ENCODE measurements around the gene HSD11B1L. TPM values are rescaled to one million over a fixed set of nuclear protein-coding genes. Genes with fewer than 3 reads are reported as not detected.
A peak's percentile ranks its signal among the peaks of the same experiment; 100 is the strongest.

Gene HSD11B1L, protein sequence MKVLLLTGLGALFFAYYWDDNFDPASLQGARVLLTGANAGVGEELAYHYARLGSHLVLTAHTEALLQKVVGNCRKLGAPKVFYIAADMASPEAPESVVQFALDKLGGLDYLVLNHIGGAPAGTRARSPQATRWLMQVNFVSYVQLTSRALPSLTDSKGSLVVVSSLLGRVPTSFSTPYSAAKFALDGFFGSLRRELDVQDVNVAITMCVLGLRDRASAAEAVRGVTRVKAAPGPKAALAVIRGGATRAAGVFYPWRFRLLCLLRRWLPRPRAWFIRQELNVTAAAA
- 2.0 TPM for total RNA-seq (2013)
- polyA plus RNA-seq (1 to 10 TPM; 1.9 to 2.5 (median 2.4) TPM), polyA minus RNA-seq (1.2 and 1.8 TPM in 2 replicates), total RNA-seq (0.59 to 3.1 (median 1.4) reads per million in 11 experiments)

DNA sequence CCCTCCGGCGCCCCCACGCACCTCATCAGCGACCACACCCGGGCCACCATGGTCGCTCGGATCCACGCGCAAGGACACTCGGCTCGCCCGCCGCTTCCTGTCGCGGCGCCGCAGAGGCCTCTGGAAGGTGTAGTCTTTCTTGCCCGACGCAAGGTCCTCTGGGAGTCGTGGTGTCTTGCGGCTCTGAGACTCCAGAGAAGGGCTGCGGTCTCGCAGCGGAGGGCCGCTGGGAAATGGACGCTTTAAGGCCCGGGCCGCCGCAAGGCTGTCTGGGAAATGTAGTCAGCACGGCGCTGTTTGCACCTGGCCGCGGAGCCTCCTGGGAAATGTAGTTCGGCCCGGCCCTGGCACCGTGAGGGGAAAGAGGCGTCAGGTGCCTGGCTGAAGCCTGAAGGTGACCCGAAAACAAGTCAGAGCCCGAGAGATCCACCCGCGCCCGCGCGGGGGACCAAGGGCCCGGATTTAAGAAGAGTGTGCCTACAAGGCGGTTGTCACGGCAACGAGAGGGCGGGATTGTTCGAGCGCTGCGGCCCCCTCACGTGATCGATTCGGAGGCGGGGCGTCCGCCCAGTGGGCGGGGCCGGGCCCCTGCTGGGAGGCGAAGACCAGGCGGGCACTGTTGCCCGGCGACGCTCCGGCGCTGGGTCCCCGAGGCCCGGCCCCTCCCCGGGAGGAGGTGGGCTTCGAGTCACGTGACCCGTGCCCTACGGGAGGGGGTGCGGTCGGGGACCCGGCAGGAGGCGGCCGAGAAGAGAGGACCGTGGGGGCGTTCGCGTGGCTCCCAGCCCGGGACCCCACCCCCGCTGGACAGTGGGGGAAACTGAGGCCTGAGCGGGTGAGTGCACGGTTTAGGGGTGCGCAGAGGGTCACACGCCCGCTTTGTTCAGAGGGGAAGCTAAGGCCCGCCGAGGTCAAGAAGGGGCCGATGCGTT, at the start of gene HSD11B1L, which contains the start of gene MICOS13:
Gene HSD11B1L, plus strand, starts transcription at position 591 of the 932 bp plus-strand sequence. CDS start 3,806 bp downstream, outside the sequence.
Gene MICOS13, minus strand, starts transcription at position 80 of the 932 bp plus-strand sequence. Its CDS starts 30 bp downstream, at position 50.
- peak within 1 kb of the TSS; percentile 78 to 93 for H3K27ac ChIP-seq (ENCODE audit: low read depth in 1 of 2, low read length in 2 of 2)
- no peaks in the 10 kb centered on the region for H3K36me3 ChIP-seq (replicated peaks in 1 of 2; ENCODE audit: control insufficient read depth in 1 of 2, insufficient read depth in 2 of 2, low read length in 2 of 2)
- no peaks in the 10 kb centered on the region for H3K27me3 ChIP-seq (ENCODE audit: control insufficient read depth in 2 of 2, insufficient read depth in 2 of 2, low read length in 2 of 2)
- H3K79me2 ChIP-seq (ENCODE audit: insufficient read depth, low read length) = peaks cover 8% of the 10 kb centered on the region
- peaks cover 0 to 2% (median 0%) of the 10 kb centered on the region in 7 donors for H3K9me3 Mint-ChIP-seq
- H3K4me3 Mint-ChIP-seq = peak within 1 kb of the TSS; percentile 97 to 99
- peak within 1 kb of the TSS; percentile 92 for H3K4me2 ChIP-seq (replicated peaks; ENCODE audit: extremely low read depth, low read length, poor library complexity, severe bottlenecking)
- peak within 1 kb of the TSS; percentile 86 to 99 (median 95) for H3K4me3 ChIP-seq (replicated peaks in 1 of 3; ENCODE audit: low read depth in 2 of 3, low read length in 3 of 3)
- TF ChIP-seq, protein P1, sequence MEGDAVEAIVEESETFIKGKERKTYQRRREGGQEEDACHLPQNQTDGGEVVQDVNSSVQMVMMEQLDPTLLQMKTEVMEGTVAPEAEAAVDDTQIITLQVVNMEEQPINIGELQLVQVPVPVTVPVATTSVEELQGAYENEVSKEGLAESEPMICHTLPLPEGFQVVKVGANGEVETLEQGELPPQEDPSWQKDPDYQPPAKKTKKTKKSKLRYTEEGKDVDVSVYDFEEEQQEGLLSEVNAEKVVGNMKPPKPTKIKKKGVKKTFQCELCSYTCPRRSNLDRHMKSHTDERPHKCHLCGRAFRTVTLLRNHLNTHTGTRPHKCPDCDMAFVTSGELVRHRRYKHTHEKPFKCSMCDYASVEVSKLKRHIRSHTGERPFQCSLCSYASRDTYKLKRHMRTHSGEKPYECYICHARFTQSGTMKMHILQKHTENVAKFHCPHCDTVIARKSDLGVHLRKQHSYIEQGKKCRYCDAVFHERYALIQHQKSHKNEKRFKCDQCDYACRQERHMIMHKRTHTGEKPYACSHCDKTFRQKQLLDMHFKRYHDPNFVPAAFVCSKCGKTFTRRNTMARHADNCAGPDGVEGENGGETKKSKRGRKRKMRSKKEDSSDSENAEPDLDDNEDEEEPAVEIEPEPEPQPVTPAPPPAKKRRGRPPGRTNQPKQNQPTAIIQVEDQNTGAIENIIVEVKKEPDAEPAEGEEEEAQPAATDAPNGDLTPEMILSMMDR (IDR thresholded peaks at IDR 0.05) = no peak
- intact Hi-C loops (cut with micrococcal nuclease) = loop anchor here (2.0 to 10.0 kb wide), 4 partner anchors 58 to 694 kb away; partner anchors contain the start of genes ALKBH7 (in 1 of the 2), DUS3L (in 1 of the 2), NDUFA11 (in 1 of the 2) and PSPN (in 1 of the 2)
- H3K27ac Mint-ChIP-seq = peak within 1 kb of the TSS; percentile 94 to 99 (median 98)
- H3K9ac ChIP-seq (ENCODE audit: insufficient read depth, low read length, poor library complexity, severe bottlenecking) = peak within 1 kb of the TSS; percentile 91
- peak within 1 kb of the TSS; percentile 96 for H2AFZ ChIP-seq (ENCODE audit: insufficient read depth, low read depth, low read length, poor library complexity, severe bottlenecking)
- H3K36me3 Mint-ChIP-seq = no peaks in the 10 kb centered on the region
- peaks cover 0 to 5% (median 5%) of the 10 kb centered on the region in 3 donors for H3K27me3 Mint-ChIP-seq (ENCODE audit: low read depth in 3 of 3)
- DNase-seq = peak; percentile 97 to 99 (median 99)
- no peaks in the 10 kb centered on the region for H3K9me3 ChIP-seq (replicated peaks in 1 of 2; ENCODE audit: control insufficient read depth in 1 of 2, insufficient read depth in 1 of 2, low read length in 2 of 2)
- WGBS (ENCODE audit: insufficient coverage) = 0% methylated on average over 89 of the region's 94 CpGs
- peaks cover 21% of the 10 kb centered on the region for H3K4me1 Mint-ChIP-seq
- no peaks in the 10 kb centered on the region for H4K20me1 ChIP-seq (ENCODE audit: insufficient read depth, low read length)
- peaks cover 14 to 20% of the 10 kb centered on the region in 2 donors for H3K4me1 ChIP-seq (ENCODE audit: control insufficient read depth in 1 of 2, insufficient read depth in 2 of 2, low read length in 2 of 2)

All from CD14-positive monocyte (primary cell).